ENCODE measurements around the gene SCFD2. TPM values are rescaled to one million over a fixed set of nuclear protein-coding genes. Genes with fewer than 3 reads are reported as not detected.

The SCFD2 gene
- total RNA-seq, 1 experiment from 2014 or later, result 8.4 TPM

DNA sequence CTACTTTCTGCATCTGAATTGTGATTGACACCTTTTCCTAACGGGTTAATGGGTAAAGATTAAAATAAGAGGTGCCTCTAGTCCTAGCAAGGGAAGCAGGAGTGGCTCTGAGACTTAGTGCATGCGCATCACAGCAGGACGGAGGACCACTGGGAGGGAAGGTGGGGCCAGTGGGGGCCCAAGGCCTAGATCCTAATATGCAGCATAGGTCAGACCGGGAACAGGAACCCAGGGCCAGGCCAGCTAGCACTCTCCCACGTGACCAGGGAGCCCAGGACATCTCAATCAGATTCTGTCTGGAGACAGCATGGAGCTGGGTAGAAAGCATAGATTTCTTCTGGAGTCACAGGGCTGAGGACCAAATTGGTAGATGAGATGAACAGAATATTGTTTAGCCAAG lies 448.0 kb downstream of the SCFD2 start:
- CTCF ChIA-PET, result no interaction called here
- intact Hi-C loops (cut with micrococcal nuclease; ENCODE audit: unreplicated experiment), result loop anchor here (5.0 kb wide), 1 partner anchor 106 kb away; no protein-coding TSS in a partner anchor
- no peak overlapping the region for H3K4me3 ChIP-seq (ENCODE audit: low read depth, low read length, poor library complexity, severe bottlenecking)
- no peaks in the 10 kb centered on the region for H3K27me3 ChIP-seq (replicated peaks; ENCODE audit: insufficient read depth, low read depth, low read length, poor library complexity)
- BruUV-seq (replicated peaks), result no TSS peak
- no peak overlapping the region for H3K27ac ChIP-seq (ENCODE audit: low read depth, low read length, poor library complexity, severe bottlenecking)
- no peak for DNase-seq (ENCODE audit: low spot score)
- H3K4me1 ChIP-seq (ENCODE audit: insufficient read depth, low read length, poor library complexity, severe bottlenecking), result no peaks in the 10 kb centered on the region
- no peaks in the 10 kb centered on the region for H3K36me3 ChIP-seq (ENCODE audit: insufficient read depth, low read length, poor library complexity, severe bottlenecking)
- POLR2A ChIA-PET (ENCODE audit: low non-redundant PET), result no interaction called here
- TF ChIP-seq EZH2 (IDR thresholded peaks at IDR 0.05; ENCODE audit: borderline replicate concordance, low read depth, low read length, poor library complexity, severe bottlenecking), result no peak
- TF ChIP-seq, protein P1, sequence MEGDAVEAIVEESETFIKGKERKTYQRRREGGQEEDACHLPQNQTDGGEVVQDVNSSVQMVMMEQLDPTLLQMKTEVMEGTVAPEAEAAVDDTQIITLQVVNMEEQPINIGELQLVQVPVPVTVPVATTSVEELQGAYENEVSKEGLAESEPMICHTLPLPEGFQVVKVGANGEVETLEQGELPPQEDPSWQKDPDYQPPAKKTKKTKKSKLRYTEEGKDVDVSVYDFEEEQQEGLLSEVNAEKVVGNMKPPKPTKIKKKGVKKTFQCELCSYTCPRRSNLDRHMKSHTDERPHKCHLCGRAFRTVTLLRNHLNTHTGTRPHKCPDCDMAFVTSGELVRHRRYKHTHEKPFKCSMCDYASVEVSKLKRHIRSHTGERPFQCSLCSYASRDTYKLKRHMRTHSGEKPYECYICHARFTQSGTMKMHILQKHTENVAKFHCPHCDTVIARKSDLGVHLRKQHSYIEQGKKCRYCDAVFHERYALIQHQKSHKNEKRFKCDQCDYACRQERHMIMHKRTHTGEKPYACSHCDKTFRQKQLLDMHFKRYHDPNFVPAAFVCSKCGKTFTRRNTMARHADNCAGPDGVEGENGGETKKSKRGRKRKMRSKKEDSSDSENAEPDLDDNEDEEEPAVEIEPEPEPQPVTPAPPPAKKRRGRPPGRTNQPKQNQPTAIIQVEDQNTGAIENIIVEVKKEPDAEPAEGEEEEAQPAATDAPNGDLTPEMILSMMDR (conservative IDR thresholded peaks at IDR 0.05; ENCODE audit: low read depth, low read length), result no peak
- H3K9me3 ChIP-seq (ENCODE audit: low read depth, low read length, poor library complexity, severe bottlenecking), result no peaks in the 10 kb centered on the region

DNA sequence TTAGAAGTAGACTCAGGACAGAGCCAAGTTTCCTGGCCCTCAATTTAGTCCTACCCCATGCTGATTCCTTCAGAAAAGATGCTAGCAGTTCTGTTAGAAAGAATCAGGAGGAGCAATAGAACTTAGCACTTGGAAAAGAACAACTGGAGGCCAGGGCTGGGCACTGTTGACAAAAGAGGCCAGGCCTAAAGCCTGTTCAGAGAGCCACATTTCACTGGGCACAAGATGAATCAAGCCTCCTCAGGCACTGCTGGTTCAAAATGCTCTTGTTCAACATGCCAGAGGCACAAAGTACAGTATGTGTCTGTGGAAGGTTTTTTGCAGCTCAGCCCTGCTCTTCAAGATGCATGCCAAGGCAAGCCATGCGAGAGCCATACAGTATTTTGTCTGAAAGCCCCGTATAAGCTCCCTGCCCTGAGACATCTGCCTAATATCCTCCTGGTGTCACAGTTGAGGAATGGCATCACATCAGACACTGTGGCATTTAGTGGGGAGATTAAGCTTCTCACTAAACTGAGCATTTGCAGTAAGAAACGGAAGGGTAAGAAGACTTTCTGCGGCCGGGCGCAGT lies 450.0 kb downstream of the SCFD2 start:
- ChIA-PET POLR2A (ENCODE audit: low non-redundant PET) (no interaction called here), CTCF (no interaction called here)
- Histone ChIP-seq H3K36me3 (ENCODE audit: insufficient read depth, low read length, poor library complexity, severe bottlenecking) (no peaks in the 10 kb centered on the region), H3K4me1 (ENCODE audit: insufficient read depth, low read length, poor library complexity, severe bottlenecking) (no peaks in the 10 kb centered on the region), H3K27ac (ENCODE audit: low read depth, low read length, poor library complexity, severe bottlenecking) (no peak overlapping the region), H3K9me3 (ENCODE audit: low read depth, low read length, poor library complexity, severe bottlenecking) (no peaks in the 10 kb centered on the region), H3K27me3 (replicated peaks; ENCODE audit: insufficient read depth, low read depth, low read length, poor library complexity) (no peaks in the 10 kb centered on the region), H3K4me3 (ENCODE audit: low read depth, low read length, poor library complexity, severe bottlenecking) (no peak overlapping the region)
- no peak for DNase-seq (ENCODE audit: low spot score)
- BruUV-seq (replicated peaks), result no TSS peak
- intact Hi-C loops (cut with micrococcal nuclease; ENCODE audit: unreplicated experiment), result loop anchor here (5.0 kb wide), 1 partner anchor 104 kb away; no protein-coding TSS in a partner anchor
- no peak for TF ChIP-seq EZH2 (IDR thresholded peaks at IDR 0.05; ENCODE audit: borderline replicate concordance, low read depth, low read length, poor library complexity, severe bottlenecking)

DNA sequence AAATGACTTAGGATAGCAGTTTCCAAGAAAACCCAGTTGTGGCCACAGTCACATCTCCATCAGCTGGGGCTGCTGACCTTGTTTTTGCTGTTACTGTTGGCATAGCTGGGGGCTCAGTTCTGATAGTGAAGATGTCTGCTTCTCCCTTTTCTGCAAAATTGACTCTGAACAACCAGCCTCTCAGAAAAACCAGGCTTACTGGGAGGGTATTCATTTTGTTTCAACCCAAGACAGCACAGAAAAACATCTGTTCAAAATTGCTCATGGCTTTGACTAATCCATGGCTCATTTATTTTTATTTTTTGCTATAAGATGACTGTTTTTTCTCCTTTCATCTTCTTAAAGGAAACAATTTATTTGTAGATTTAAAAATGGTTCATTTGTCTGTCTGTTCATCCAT lies 450.7 kb downstream of the SCFD2 start:
- no peak for DNase-seq (ENCODE audit: low spot score)
- intact Hi-C loops (cut with micrococcal nuclease; ENCODE audit: unreplicated experiment), result loop anchor here (5.0 kb wide), 1 partner anchor 103 kb away; no protein-coding TSS in a partner anchor
- H3K4me3 ChIP-seq (ENCODE audit: low read depth, low read length, poor library complexity, severe bottlenecking), result no peak overlapping the region
- no peaks in the 10 kb centered on the region for H3K36me3 ChIP-seq (ENCODE audit: insufficient read depth, low read length, poor library complexity, severe bottlenecking)
- ChIA-PET POLR2A (ENCODE audit: low non-redundant PET) (no interaction called here), CTCF (no interaction called here)
- TF ChIP-seq, protein P1 (conservative IDR thresholded peaks at IDR 0.05; ENCODE audit: low read depth, low read length), result no peak
- TF ChIP-seq EZH2 (IDR thresholded peaks at IDR 0.05; ENCODE audit: borderline replicate concordance, low read depth, low read length, poor library complexity, severe bottlenecking), result no peak
- no peak overlapping the region for H3K27ac ChIP-seq (ENCODE audit: low read depth, low read length, poor library complexity, severe bottlenecking)
- H3K4me1 ChIP-seq (ENCODE audit: insufficient read depth, low read length, poor library complexity, severe bottlenecking), result no peaks in the 10 kb centered on the region
- no TSS peak for BruUV-seq (replicated peaks)
- H3K9me3 ChIP-seq (ENCODE audit: low read depth, low read length, poor library complexity, severe bottlenecking), result no peaks in the 10 kb centered on the region
- no peaks in the 10 kb centered on the region for H3K27me3 ChIP-seq (replicated peaks; ENCODE audit: insufficient read depth, low read depth, low read length, poor library complexity)

DNA sequence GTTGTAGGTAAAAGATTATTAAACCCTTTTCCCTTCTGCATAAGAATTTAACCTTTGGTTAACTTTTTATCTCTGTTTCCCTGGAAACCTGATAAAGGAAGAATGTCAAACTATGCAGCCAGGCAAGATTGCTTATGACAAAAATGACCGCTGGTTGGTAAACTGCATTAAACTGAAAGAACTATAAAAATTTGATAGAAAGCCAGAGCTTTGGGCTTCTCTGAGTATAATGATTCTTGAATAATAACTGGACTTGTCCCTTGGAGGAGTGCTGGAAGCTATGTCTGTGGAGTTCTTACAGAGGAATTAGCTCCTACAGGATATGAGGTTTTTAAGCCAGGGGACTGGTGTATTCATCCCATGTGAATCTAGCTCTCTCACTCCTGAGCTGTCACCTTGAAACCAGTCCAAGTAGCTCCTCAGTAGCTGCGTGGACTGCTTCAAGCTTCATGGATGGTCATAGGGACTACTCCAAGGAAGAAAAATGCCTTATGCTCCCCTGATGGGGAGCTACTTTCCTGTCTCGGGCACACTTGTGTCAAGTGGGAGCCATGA lies 451.7 kb downstream of the SCFD2 start:
- DNase-seq (ENCODE audit: low spot score), result no peak
- BruUV-seq (replicated peaks), result no TSS peak
- intact Hi-C loops (cut with micrococcal nuclease; ENCODE audit: unreplicated experiment), result no loop called here
- Histone ChIP-seq H3K9me3 (ENCODE audit: low read depth, low read length, poor library complexity, severe bottlenecking) (no peaks in the 10 kb centered on the region), H3K27me3 (replicated peaks; ENCODE audit: insufficient read depth, low read depth, low read length, poor library complexity) (no peaks in the 10 kb centered on the region), H3K4me3 (ENCODE audit: low read depth, low read length, poor library complexity, severe bottlenecking) (no peak overlapping the region), H3K36me3 (ENCODE audit: insufficient read depth, low read length, poor library complexity, severe bottlenecking) (no peaks in the 10 kb centered on the region), H3K27ac (ENCODE audit: low read depth, low read length, poor library complexity, severe bottlenecking) (no peak overlapping the region), H3K4me1 (ENCODE audit: insufficient read depth, low read length, poor library complexity, severe bottlenecking) (no peaks in the 10 kb centered on the region)
- ChIA-PET CTCF (no interaction called here), POLR2A (ENCODE audit: low non-redundant PET) (no interaction called here)
- TF ChIP-seq, protein P1 (conservative IDR thresholded peaks at IDR 0.05; ENCODE audit: low read depth, low read length), result no peak
- no peak for TF ChIP-seq EZH2 (IDR thresholded peaks at IDR 0.05; ENCODE audit: borderline replicate concordance, low read depth, low read length, poor library complexity, severe bottlenecking)

Measured in A673 (cell line).